ENCODE results near the gene MYH15.

GRCh38 chr3:108378153-108378951 is 132.0 kb downstream of the MYH15 start:
- no peak for TF ChIP-seq TP53 (CRISPR knock-in tag; IDR thresholded peaks at IDR 0.05)
- no peak for TF ChIP-seq CTCF (IDR thresholded peaks at IDR 0.05)
